A549 (cell line): ENCODE data around the gene MCM3AP.

Experiments used
- BHLHE40 ChIP-seq: IDR thresholded peaks from 2 replicates; pipeline ENCODE4 v1.6.1; 2012; ENCODE audit warnings: low read depth, low read length, inconsistent platforms
- CHD2 ChIP-seq: fragments of 150-350 bp; IDR thresholded peaks from 2 replicates; pipeline ENCODE4 v1.6.1; 2014; ENCODE audit warnings: low read length; ENCODE audit not compliant: partially characterized antibody
- EP300 ChIP-seq, 2 experiments: fragments of >200 bp; sonication (Bioruptor Twin); formaldehyde crosslinking; IDR thresholded peaks; 2 replicates in 1 of 2; 3 replicates in 1 of 2; pipeline ENCODE4 v1.6.1; 2016 to 2017
- HOXB13 ChIP-seq: fragments of 250-450 bp; sonication (Bioruptor Pico); IDR thresholded peaks from 2 replicates; pipeline ENCODE4 v1.5.0; 2020; ENCODE audit warnings: low read depth, mild to moderate bottlenecking, moderate library complexity
- KDM1A ChIP-seq: fragments of 200-600 bp; sonication (generic); IDR thresholded peaks from 2 replicates; pipeline ENCODE4 v1.6.1; 2016; ENCODE audit warnings: low read depth, mild to moderate bottlenecking
- KDM5A ChIP-seq: fragments of 200-600 bp; sonication (generic); IDR thresholded peaks from 2 replicates; pipeline ENCODE4 v1.6.1; 2016; ENCODE audit warnings: antibody characterized with exemption, mild to moderate bottlenecking
- MAFK ChIP-seq: fragments of 450-650 bp; IDR thresholded peaks from 2 replicates; pipeline ENCODE4 v1.6.1; 2014; ENCODE audit not compliant: partially characterized antibody
- PHF8 ChIP-seq: fragments of 200-600 bp; sonication (generic); IDR thresholded peaks from 2 replicates; pipeline ENCODE4 v1.6.1; 2016; ENCODE audit warnings: low read depth, mild to moderate bottlenecking, antibody characterized with exemption, moderate library complexity, borderline replicate concordance
- POLR2A ChIP-seq: IDR thresholded peaks from 2 replicates; pipeline ENCODE4 v1.6.1; 2012; ENCODE audit warnings: mild to moderate bottlenecking, low read length
- RFX5 ChIP-seq: fragments of 450-650 bp; IDR thresholded peaks from 2 replicates; pipeline ENCODE4 v1.7.1; 2014; ENCODE audit warnings: antibody characterized with exemption, mild to moderate bottlenecking, moderate library complexity
- SREBF2 ChIP-seq: fragments of 450-650 bp; IDR thresholded peaks from 2 replicates; pipeline ENCODE4 v1.6.1; 2014; ENCODE audit warnings: mild to moderate bottlenecking, moderate library complexity
- TF ChIP-seq, protein P1 (sequence below): fragments of >200 bp; sonication (Bioruptor Twin); formaldehyde crosslinking; IDR thresholded peaks from 3 replicates; pipeline ENCODE4 v1.5.1; 2016
- TF ChIP-seq, protein P2 (sequence below): fragments of 200-600 bp; sonication (generic); IDR thresholded peaks from 2 replicates; pipeline ENCODE4 v1.6.1; 2016; ENCODE audit warnings: antibody characterized with exemption, mild to moderate bottlenecking, moderate library complexity

DNA sequence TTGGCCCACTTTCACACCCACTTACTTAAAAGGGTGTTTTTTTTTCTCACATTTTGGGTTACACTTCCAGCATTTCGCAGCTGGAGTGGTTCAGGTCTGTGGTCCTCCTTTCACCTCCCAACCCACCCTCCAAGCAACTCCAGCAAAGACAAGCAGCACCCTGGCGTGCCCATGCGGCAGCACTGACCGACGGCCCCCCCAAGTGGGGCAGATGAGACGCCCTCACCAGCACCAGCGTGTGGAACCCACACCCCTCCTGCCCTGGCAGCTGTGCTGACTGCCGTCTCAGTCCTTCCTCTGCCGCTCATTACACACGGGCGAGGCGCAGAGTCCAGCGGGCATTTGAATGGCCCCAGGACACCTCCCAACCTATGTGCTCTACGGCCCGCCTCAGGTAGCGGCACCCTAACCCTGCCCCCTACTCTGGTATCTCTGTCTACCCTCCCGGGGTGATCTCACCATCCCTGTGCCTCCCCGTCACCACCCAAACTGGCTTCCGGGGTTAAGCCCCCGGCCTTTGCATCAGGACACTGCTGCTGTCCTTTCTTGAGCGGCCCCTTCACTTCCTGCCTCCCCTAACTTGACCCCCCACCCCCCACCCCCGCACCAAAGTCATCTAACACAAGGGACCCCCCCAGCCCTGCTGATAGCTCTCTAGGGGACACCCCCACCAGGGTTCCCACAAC lies 67.8 kb downstream of the MCM3AP start:
- TF ChIP-seq, protein P1, sequence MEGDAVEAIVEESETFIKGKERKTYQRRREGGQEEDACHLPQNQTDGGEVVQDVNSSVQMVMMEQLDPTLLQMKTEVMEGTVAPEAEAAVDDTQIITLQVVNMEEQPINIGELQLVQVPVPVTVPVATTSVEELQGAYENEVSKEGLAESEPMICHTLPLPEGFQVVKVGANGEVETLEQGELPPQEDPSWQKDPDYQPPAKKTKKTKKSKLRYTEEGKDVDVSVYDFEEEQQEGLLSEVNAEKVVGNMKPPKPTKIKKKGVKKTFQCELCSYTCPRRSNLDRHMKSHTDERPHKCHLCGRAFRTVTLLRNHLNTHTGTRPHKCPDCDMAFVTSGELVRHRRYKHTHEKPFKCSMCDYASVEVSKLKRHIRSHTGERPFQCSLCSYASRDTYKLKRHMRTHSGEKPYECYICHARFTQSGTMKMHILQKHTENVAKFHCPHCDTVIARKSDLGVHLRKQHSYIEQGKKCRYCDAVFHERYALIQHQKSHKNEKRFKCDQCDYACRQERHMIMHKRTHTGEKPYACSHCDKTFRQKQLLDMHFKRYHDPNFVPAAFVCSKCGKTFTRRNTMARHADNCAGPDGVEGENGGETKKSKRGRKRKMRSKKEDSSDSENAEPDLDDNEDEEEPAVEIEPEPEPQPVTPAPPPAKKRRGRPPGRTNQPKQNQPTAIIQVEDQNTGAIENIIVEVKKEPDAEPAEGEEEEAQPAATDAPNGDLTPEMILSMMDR, result no peak
- TF ChIP-seq, protein P2, sequence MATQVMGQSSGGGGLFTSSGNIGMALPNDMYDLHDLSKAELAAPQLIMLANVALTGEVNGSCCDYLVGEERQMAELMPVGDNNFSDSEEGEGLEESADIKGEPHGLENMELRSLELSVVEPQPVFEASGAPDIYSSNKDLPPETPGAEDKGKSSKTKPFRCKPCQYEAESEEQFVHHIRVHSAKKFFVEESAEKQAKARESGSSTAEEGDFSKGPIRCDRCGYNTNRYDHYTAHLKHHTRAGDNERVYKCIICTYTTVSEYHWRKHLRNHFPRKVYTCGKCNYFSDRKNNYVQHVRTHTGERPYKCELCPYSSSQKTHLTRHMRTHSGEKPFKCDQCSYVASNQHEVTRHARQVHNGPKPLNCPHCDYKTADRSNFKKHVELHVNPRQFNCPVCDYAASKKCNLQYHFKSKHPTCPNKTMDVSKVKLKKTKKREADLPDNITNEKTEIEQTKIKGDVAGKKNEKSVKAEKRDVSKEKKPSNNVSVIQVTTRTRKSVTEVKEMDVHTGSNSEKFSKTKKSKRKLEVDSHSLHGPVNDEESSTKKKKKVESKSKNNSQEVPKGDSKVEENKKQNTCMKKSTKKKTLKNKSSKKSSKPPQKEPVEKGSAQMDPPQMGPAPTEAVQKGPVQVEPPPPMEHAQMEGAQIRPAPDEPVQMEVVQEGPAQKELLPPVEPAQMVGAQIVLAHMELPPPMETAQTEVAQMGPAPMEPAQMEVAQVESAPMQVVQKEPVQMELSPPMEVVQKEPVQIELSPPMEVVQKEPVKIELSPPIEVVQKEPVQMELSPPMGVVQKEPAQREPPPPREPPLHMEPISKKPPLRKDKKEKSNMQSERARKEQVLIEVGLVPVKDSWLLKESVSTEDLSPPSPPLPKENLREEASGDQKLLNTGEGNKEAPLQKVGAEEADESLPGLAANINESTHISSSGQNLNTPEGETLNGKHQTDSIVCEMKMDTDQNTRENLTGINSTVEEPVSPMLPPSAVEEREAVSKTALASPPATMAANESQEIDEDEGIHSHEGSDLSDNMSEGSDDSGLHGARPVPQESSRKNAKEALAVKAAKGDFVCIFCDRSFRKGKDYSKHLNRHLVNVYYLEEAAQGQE, result no peak
- no peak for TF ChIP-seq POLR2A
- no peak for TF ChIP-seq KDM5A
- TF ChIP-seq SREBF2, result no peak
- TF ChIP-seq CHD2, result no peak
- TF ChIP-seq HOXB13 (CRISPR knock-in tag), result no peak
- TF ChIP-seq PHF8, result no peak
- no peak for TF ChIP-seq KDM1A
- TF ChIP-seq MAFK, result no peak
- no peak for TF ChIP-seq EP300 (IDR thresholded peaks at IDR 0.05)
- TF ChIP-seq RFX5, result no peak
- no peak for TF ChIP-seq BHLHE40
